HG02798 (cell line): ENCODE results near the gene EIF2D.
"Not testable (repeated sequence)": the region's sequence is repeated elsewhere in the genome, so short reads cannot be mapped to it uniquely, and the experiment has no call there.

Experiments used
- ATAC-seq: cut with Tn5 transposase; IDR thresholded peaks from one replicate; pipeline ENCODE4 v1.9.1; 2021; ENCODE audit warnings: mild to moderate bottlenecking; ENCODE audit not compliant: unreplicated experiment, poor library complexity

EIF2D gene

DNA sequence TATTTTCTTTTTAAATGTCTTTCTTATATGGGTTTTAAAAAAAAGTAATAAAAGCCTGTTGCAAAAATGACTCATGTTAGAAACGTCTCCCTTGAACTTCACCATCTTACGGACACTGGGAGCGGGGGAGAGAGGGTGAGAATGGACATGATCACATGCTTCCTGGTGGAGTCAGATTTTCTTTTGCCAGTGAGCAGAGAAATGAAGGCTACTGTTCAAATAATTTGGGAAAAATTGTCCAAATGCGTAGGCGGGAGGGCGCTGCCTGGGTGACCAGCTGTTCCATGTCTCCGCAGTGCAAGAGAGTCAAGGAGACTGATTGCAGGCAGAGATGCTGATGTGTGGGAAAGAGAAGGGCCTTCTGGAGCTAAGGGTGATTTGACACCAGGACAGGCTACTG lies 23.1 kb downstream of the EIF2D start:
- ATAC-seq = no peak

DNA sequence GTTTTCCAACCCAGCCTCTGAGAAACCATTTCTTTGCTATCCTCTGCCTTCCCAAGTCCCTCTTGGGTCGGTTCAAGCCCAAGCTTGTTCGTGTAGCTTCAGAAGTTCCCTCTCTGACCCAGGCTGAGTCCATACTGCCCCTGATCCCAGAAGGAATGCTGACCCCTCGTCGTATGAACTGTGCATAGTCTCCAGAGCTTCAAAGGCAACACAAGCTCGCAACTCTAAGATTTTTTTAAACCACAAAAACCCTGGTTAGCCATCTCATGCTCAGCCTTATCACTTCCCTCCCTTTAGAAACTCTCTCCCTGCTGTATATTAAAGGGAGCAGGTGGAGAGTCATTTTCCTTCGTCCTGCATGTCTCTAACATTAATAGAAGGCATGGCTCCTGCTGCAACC lies 23.8 kb downstream of the EIF2D start:
- ATAC-seq = no peak

DNA sequence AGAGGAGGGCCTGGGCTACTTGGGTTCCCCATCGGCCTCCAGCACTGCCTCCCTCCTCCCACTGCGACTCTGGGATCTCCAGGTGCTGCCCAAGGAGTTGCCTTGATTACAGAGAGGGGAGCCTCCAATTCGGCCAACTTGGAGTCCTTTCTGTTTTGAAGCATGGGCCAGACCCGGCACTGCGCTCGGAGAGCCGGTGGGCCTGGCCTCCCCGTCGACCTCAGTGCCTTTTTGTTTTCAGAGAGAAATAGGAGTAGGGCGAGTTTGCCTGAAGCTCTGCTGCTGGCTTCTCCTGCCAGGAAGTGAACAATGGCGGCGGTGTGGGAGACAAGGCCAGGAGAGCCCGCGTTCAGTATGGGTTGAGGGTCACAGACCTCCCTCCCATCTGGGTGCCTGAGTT lies 24.4 kb downstream of the EIF2D start:
- no peak for ATAC-seq

DNA sequence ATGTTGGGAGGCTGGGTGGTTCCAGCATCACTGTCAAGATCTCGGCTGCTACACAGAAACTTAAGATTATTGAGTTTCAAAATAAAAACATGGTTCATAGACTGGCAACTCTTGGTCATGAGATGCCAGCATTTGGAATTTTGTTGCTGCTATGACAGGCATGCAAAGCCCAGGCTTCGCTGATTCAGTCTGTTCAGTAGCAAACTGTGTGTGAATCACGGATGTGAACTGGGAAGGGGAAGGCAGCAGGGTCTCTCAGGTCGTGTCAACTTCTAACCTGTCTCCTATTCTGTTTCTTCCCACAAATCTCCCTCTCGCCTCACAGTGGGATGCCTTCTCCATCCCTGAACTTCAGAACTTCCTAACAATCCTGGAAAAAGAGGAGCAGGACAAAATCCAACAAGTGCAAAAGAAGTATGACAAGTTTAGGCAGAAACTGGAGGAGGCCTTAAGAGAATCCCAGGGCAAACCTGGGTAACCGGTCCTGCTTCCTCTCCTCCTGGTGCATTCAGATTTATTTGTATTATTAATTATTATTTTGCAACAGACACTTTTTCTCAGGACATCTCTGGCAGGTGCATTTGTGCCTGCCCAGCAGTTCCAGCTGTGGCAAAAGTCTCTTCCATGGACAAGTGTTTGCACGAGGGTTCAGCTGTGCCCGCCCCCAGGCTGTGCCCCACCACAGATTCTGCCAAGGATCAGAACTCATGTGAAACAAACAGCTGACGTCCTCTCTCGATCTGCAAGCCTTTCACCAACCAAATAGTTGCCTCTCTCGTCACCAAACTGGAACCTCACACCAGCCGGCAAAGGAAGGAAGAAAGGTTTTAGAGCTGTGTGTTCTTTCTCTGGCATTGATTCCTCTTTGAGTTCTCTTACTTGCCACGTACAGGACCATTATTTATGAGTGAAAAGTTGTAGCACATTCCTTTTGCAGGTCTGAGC lies 25.5 kb downstream of the EIF2D start:
- ATAC-seq = no peak

DNA sequence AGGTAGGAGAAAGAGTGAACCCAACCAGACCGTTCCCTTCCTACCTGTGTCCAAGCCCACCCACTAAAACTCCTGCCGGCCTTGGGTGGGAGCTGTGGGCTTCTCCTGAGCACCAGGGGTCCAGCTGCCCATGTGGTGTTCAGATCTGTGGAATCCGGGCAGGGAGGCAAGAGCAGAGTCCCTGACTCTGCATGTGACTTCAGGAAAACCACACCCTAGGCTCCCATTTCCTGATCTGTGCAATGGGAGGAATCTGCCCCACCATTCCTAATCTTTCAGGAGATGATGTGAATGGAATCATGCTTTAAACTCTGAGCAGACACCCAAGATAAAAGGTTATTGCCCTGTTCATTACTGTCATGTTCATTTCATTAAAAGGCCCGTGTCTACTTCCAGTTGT lies 27.6 kb downstream of the EIF2D start:
- ATAC-seq = no peak

DNA sequence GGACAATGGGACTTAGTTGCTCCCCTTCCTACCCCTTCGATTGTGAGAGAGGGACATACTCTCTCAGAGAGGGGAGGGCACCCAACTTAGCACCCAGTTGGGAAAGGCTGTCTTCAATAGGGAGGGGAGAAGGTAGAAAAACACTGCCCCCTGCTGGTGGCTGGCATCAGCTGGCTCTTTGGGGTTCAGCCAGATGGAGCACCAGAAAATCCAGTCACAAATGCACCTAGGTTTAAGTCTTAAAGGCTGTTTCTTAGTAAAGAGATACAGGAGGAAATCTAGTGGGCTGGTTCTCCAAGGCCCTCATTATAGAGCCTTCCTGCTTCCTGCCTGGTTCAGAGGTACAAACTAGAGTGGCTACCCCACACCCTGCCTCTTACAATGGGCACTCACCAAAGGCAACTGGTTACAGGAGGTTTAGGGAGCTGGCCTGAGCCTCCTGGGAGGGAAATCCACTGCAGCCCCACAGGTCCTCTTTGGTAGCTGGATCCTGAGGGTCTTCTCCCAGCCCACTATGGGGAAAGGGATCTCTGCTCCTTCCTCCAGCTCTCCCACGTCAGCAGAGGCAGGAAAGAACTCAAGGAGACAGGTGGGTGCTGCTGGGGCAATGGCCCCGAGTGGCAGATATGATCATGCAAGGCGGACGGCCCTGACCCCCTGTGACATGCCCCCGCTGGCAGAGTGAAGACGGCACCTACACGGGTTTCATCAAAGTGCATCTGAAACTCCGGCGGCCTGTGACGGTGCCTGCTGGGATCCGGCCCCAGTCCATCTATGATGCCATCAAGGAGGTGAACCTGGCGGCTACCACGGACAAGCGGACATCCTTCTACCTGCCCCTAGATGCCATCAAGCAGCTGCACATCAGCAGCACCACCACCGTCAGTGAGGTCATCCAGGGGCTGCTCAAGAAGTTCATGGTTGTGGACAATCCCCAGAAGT lies 28.3 kb downstream of the EIF2D start:
- ATAC-seq = no peak

DNA sequence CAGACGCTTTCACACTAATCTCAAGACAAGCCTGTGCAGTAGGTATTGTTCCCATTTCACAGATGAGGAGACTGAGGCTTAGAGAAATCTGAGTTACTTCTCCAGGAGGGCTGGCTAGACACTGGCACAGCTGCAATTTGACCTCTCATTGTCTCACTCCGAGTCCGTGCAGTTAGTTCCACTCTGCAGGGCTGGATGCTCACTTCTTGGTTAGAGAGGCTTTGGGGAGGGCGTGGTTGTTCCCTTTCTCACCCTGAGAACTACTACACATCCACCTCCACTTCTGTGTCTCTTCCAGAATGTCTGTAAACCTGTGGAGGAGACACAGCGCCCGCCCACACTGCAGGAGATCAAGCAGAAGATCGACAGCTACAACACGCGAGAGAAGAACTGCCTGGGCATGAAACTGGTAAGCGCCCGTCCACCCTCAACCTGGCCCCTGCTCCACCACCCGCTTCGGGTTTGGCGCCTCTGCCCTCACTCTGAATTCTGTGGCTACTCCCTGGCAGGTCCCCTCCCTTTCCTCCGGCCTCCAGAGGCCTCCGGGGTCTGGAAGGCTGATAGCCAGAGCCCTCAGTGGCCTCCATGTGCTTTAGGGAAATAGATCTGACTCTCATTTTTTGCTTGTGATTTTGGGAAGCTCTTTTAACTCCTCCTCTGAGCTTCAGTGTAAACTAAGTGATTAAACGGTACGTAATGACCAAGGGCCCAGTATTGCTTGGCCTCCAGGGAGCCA lies 29.1 kb downstream of the EIF2D start:
- ATAC-seq = no peak

DNA sequence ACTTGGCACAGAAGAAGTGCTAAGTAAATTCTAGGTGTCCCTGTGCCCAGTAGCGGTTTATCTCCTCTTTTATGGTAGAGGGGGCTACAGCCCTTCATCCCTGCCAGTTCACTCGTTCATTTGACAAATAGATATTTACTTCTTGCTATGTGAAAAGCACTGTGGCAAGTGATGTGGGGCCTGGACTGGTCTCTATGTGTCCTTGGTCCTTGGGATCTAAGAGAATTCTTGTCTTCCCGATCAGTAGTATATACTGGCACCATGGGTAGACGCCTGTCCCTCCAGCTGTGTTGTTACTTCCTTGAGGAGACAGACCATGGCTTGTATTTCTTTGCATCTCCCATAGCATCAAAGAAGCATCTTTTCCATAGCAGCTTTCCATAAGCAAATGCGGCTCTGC lies 29.7 kb downstream of the EIF2D start:
- ATAC-seq = no peak

DNA sequence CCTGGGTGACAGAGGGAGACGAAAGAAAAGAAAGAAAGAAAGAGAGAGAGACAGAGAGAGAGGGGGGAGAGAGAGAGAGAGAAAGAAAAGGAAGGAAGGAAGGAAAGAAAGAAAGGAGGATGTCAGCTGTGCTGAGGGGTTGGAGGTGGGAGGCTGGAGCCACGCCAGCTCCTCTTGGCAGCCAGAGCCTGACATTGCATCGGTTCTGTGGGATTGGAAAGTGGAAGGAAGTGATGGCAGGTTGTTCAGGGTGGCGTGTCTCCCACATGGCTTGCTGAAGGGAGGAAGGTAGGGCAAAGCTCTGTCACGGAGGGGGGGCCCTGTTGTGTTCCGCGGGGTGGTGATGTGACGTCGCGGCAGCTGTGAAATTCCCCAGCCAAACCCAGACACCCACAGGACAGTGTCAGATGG lies 30.7 kb downstream of the EIF2D start:
- ATAC-seq = no peak

DNA sequence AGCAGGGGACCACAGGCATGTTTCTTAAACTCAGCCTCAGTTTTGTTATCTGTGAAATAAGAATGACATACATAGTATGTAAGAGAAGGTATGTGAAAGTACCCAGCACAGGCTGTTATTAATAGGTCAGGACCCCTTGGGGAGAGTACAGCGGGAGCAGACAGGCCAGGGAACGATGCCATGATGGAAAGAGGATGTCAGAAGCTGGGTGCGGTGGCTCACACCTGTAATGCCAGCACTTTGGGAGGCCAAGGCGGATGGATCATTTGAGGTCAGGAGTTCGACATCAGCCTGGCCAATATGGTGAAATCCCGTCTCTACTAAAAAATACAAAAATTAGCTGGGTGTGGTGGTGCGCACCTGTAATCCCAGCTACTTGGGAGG lies 31.2 kb downstream of the EIF2D start:
- ATAC-seq = not testable (repeated sequence)

DNA sequence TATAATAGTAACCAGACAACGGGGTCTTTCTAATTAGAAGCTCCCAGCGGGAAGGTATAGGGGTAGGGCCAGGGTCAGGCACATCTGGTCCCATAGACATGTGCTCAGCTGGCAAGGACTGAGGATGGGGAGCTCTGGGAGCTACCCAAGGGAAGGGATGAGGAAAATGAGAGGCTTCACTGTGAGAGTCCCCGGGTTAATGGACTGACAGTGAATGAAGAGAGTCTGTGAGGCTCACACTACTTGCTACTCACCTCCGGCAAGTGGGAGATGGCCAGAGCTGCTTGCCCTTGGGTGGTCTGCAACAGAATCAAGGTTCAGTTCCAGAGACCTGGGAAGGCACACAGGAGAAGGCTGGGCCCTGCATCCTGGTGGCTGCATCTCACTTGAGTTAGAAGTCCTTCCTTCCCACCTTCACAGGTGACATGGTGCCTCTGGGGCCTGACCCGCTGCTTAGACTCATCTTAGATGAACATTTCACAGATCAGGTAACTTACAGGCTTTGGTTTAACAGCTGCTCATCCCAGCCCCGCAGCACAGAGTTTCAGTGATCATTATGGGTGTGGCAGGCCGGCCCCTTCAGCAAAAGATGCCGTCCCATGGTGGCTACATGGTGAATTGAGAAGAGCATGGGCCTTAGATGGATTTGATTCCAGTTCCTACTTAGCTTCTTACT lies 31.7 kb downstream of the EIF2D start:
- ATAC-seq = no peak

DNA sequence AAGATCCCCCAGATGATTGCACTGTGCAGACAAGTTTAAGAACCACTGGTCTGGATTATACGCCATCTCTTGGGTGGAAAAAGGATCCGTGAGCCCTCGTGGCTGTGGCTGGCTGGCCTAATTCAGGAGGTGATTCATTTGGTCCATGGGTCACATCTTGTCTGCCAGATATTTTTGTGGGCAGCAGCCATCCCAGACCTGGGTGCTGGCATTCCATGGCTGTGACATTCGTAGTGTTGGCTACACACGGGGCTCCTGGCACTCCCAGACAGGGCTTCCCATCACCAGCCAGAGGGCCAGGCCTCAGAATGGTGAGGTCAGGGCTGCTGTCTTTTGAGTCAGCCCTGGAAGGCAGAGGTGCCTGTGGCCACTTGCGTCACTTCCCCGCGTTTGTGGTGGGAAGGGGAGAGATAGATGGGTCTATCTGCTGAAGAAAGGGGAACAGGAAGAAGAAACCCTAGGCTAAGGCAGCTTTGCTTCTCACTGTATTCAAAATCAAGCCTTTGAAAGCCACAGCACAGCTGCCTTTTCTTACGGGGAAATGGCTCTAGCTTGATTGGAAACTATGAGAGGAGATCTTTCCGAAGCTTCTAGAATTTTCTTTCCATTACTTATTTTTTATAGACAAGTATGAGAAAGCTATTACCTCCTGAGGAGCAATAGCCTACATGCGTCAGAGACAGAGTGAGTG lies 32.4 kb downstream of the EIF2D start:
- peak; percentile 84 for ATAC-seq

DNA sequence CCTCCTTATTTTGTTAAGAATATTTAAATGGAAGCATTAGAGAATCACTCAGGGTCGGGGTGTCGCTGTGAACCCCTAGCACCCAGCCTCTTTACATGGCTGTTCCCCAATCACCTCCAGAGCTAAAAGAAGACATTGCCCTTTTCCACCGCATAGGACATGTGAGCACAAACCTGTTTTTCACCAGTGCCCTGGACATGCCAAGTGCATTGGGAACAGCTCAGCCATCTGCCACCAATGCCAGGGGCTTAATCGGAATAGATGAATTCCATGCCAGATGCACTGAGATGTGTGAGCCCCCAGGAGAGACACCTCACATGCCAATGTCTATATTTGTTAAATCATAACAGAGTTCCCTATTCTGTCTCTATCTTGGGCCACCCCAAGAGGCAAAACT lies 33.3 kb downstream of the EIF2D start:
- no peak for ATAC-seq

DNA sequence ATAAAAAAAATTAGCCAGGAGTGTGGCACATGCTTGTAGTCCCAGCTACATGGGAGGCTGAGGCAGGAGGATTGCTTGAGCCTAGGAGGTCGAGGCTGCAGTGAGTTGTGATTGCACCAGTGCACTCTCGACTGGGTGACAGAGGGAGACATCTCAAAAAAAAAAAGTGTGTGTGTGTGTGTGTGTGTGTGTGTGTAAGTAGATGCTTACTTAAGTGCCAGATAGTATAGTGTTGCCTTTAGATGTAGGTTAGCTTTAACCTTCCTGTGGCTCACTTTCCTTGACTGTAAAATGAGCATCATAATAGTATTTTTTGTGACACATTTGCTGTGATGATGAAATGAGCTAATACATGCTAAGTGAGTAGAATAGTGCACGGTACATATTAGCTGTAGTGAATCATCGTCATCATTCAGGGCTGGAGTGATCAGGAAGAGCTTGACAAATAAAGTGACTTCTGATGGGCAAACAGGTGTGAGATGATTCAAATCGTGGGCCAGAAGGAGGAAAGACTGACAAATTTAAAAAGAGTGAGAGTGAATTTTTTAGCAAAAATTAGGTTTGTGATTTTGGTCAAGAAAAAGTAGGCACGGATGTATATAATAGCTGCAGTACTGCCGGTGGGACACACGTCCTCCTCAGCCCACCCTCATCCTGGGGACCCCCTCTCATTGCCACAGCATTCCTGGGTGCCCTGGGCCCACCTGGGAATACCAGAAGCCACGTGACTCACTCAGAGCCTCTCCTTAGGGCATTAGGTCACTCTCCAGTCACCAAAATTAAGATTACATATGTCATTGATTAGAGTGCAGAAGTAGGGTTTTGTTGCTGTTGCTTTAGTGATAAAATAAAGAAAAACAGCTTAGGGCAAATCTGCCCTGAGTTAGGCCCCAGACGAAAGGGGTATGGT lies 33.9 kb downstream of the EIF2D start:
- ATAC-seq = no peak

DNA sequence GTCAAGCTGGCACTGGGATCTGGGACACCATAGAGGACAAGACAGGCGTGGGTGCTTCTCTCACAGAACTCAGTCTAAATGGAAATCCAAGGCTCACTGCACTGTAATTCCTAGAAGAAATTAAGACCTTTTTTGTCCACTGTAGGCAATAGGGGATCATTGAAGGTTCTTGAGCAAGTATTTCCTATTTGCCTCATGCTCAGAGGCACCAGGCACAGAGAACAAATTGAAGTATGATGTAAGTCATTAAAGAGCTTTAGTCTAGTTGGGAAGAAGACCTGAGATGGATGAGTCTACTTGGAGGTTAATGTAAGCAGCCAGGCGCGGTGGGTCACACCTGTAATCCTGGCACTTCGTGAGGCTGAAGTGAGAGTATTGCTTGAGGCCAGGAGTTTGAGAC lies 34.6 kb downstream of the EIF2D start:
- no peak for ATAC-seq

DNA sequence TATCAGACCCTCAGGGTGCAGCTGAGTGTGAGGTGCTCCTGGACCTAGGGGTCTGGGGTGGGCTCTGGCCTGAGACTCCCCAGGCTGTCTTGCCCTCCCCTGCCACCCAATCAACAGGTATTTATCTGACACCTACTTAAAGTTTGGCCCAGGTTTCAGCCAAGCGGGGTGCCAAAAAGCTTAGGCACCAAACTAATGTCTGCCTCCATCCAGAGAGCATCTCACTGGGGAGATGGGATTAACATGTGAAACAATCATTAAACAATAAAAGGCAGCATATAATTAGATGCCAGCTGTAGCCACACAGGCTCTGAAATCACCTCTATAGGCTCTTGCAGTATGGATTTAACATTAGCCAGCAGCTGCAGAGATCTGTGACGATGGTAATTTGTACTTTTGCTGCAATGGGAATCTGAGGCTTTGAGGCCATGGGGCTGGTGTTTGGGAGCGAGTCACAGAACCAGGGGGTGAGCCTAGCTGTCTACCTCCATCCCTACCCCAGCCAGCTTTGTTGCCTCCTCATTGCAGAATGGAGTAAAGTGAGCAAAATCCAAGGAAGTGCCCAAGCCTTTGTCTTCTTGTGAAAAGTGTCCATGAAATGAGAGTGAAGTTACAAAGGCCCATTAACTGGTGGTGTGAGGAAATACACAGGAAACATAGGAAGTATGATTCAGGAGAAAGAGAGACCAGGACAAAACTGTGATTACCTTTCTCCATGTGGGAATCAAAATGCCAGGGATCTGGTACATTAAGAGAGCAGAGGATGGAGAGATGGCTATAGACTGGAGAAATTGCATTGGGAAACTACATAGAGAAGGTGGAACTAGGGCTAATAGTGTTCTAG lies 36.1 kb downstream of the EIF2D start:
- no peak for ATAC-seq

DNA sequence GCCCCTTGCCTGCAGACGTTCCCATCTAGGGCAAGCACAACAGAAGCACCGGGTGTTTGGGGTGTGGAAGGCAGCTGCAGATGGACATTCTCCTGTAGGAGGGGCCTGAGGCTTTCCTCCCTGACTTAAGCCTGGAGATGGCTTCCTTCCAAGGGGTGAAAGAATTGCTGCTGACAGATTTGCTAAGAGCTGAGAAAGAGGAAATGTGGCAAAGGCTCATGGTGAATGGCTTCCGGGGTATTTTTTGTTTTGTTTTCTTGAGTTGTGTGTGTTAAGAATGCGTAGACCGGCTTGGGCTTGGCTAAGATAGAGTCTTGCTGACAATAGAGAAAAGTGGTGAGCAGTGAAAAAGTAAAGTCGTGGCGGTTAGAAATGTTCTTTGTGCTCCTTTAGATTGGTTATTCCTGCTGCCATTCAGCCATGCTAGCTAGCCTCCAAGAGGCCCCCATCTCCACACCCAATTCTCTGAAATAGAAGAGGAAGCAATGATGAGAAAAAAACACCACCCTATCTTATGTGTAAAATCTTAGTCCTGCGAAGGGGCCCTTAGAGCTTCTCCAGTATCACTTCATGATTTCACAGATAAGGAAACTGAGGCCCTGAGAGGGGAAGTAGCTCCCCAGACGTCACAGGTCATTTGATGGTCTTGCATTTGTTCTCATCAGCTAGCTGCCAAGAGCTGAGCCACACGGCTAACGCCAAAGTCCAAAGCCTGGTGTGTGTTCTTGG lies 36.9 kb downstream of the EIF2D start:
- ATAC-seq = no peak
